GM18498 (cell line): Measurements from ENCODE around the gene ENTPD7.
"Not testable (repeated sequence)": the region's sequence is repeated elsewhere in the genome, so short reads cannot be mapped to it uniquely, and the experiment has no call there.

Experiments used
- ATAC-seq: cut with Tn5 transposase; IDR thresholded peaks from one replicate; pipeline ENCODE4 v1.9.1; 2021; ENCODE audit warnings: mild to moderate bottlenecking, moderate library complexity; ENCODE audit not compliant: unreplicated experiment

ENTPD7 gene

GRCh38 chr10:99742254-99742653 is 82.9 kb downstream of the ENTPD7 start:
- no peak for ATAC-seq

DNA sequence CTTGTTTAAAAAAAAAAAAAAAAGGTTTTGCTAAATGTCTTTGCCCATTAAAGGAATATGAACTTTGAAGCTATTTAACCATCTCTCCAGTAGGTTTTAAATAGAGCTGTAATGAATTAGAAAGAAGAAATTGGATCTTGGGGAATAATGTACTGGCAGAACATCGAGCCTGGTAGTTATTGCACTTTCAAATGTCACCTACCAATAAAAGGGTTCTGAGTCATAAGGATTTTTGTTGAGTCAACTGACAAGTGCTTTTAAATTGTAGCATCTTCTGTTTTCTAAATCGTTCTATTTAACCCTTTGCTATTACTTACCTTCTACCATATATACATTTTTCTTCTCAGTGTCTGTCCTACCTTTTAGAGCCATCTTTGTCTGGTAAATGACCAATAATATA is 83.4 kb downstream of the ENTPD7 start:
- no peak for ATAC-seq

- no peak for ATAC-seq
Observed at GRCh38 chr10:99743841-99744240, 84.5 kb downstream of the ENTPD7 start.

DNA sequence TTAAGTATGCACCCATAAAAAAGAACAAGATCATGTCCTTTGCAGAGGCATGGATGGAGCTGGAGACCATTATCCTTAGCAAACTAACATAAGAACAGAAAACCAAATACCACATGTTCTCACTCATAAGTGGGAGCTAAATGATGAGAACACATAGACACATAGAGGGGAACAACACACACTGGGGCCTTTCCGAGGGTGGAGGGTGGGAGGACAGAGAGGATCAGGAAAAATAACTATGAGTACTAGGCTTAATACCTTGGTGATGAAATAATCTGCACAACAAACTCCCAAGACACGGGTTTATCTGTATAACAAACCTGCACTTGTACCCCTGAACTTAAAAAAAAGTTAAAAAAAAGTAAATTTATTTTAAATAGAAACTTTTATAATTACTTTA is 86.9 kb downstream of the ENTPD7 start:
- not testable (repeated sequence) for ATAC-seq

DNA sequence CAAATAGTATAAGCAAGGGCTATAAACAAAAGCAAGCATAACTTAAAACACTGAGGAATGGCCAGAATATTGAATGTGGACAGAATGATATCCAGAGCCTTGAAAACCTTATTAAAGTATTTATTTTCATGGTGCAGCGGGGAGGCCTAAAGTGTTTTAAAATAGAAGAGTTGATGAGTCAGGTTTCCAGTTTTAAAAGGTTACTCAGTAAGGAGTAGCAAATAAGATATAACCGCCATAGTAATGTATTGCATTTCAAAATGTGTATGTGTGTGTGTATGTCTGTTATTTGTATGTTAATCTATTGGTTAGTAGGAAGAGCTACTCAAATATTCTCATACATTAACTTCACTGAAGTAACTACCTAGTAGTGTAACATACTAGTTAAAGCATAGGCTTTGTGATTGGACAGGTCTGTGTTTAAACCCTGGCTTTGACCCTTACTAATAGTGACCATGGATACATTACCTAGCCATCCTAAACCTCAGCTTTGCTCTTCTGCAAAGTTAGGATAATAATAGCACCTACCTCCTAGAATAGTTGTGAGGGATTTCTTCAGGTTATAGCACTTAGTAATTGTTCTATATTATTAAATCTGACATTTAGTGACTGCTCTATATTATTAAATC is 89.6 kb downstream of the ENTPD7 start:
- ATAC-seq, result no peak

GRCh38 chr10:99750641-99751040 is 91.3 kb downstream of the ENTPD7 start:
- ATAC-seq, result no peak

GRCh38 chr10:99754670-99755069 is 95.4 kb downstream of the ENTPD7 start:
- ATAC-seq, result no peak
